ENCODE measurements around the gene TBC1D2.

- TF ChIP-seq, protein P1, sequence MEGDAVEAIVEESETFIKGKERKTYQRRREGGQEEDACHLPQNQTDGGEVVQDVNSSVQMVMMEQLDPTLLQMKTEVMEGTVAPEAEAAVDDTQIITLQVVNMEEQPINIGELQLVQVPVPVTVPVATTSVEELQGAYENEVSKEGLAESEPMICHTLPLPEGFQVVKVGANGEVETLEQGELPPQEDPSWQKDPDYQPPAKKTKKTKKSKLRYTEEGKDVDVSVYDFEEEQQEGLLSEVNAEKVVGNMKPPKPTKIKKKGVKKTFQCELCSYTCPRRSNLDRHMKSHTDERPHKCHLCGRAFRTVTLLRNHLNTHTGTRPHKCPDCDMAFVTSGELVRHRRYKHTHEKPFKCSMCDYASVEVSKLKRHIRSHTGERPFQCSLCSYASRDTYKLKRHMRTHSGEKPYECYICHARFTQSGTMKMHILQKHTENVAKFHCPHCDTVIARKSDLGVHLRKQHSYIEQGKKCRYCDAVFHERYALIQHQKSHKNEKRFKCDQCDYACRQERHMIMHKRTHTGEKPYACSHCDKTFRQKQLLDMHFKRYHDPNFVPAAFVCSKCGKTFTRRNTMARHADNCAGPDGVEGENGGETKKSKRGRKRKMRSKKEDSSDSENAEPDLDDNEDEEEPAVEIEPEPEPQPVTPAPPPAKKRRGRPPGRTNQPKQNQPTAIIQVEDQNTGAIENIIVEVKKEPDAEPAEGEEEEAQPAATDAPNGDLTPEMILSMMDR (IDR thresholded peaks at IDR 0.05; ENCODE audit: low read depth, low read length), result no peak
- no peak for TF ChIP-seq EZH2phosphoT487 (IDR thresholded peaks at IDR 0.05; ENCODE audit: low read depth)
Measured at GRCh38 chr9:98206754-98207153, 48.7 kb downstream of the TBC1D2 start.
